Measurements from ENCODE around the gene SAPCD1. TPM values are rescaled to one million over a fixed set of nuclear protein-coding genes. Genes with fewer than 3 reads are reported as not detected.

SAPCD1 gene
- total RNA-seq, 1 donor = 0.90 TPM

- DNase-seq (ENCODE audit: low read depth) = no peak
- H3K4me3 ChIP-seq (ENCODE audit: low read depth, low read length) = no peak overlapping the region
- TF ChIP-seq CTCF (IDR thresholded peaks at IDR 0.05; ENCODE audit: insufficient read depth, low read length) = no peak
Measured at GRCh38 chr6:31719001-31719400, 43.5 kb upstream of the SAPCD1 start.

GRCh38 chr6:31720196-31720770 lies 42.2 kb upstream of the SAPCD1 start:
- H3K4me3 ChIP-seq (ENCODE audit: low read depth, low read length) = no peak overlapping the region
- TF ChIP-seq CTCF (IDR thresholded peaks at IDR 0.05; ENCODE audit: insufficient read depth, low read length) = no peak
- DNase-seq (ENCODE audit: low read depth) = no peak

- TF ChIP-seq CTCF (IDR thresholded peaks at IDR 0.05; ENCODE audit: insufficient read depth, low read length) = no peak
- no peak for DNase-seq (ENCODE audit: low read depth)
Measured at GRCh38 chr6:31721351-31722020, 41.0 kb upstream of the SAPCD1 start, which contains the start of gene LY6G6C. TSS of gene LY6G6C (minus strand) at chr6:31721746. CDS start at chr6:31721679, 67 bp downstream.

GRCh38 chr6:31722173-31722572 lies 40.3 kb upstream of the SAPCD1 start:
- no peak for DNase-seq (ENCODE audit: low read depth)
- TF ChIP-seq CTCF (IDR thresholded peaks at IDR 0.05; ENCODE audit: insufficient read depth, low read length) = no peak
- no peak overlapping the region for H3K4me3 ChIP-seq (ENCODE audit: low read depth, low read length)

More at GRCh38 chr6:31721351-31722020, 41.0 kb upstream of the SAPCD1 start, which contains the start of gene LY6G6C:
- no peak within 1 kb of the TSS for H3K4me3 ChIP-seq (ENCODE audit: low read depth, low read length)

GRCh38 chr6:31723245-31723979 lies 39.0 kb upstream of the SAPCD1 start, which contains the start of gene MPIG6B:
TSS of gene MPIG6B (plus strand) at chr6:31723373. CDS start at chr6:31723384, 11 bp downstream.
- DNase-seq (ENCODE audit: low read depth) = no peak
- TF ChIP-seq CTCF (IDR thresholded peaks at IDR 0.05; ENCODE audit: insufficient read depth, low read length) = no peak
- no peak within 1 kb of the TSS for H3K4me3 ChIP-seq (ENCODE audit: low read depth, low read length)

GRCh38 chr6:31723980-31724691 lies 38.3 kb upstream of the SAPCD1 start:
- DNase-seq (ENCODE audit: low read depth) = no peak
- no peak overlapping the region for H3K4me3 ChIP-seq (ENCODE audit: low read depth, low read length)
- TF ChIP-seq CTCF (IDR thresholded peaks at IDR 0.05; ENCODE audit: insufficient read depth, low read length) = no peak
